Measurements from ENCODE around the gene SBK3. TPM values are rescaled to one million over a fixed set of nuclear protein-coding genes. Genes with fewer than 3 reads are reported as not detected.

The SBK3 gene
- total and polyA plus RNA-seq, 10 of the 15 experiments (the other 5 are each of a cell fraction or from before 2014, with no cell fraction given): not detected

DNA sequence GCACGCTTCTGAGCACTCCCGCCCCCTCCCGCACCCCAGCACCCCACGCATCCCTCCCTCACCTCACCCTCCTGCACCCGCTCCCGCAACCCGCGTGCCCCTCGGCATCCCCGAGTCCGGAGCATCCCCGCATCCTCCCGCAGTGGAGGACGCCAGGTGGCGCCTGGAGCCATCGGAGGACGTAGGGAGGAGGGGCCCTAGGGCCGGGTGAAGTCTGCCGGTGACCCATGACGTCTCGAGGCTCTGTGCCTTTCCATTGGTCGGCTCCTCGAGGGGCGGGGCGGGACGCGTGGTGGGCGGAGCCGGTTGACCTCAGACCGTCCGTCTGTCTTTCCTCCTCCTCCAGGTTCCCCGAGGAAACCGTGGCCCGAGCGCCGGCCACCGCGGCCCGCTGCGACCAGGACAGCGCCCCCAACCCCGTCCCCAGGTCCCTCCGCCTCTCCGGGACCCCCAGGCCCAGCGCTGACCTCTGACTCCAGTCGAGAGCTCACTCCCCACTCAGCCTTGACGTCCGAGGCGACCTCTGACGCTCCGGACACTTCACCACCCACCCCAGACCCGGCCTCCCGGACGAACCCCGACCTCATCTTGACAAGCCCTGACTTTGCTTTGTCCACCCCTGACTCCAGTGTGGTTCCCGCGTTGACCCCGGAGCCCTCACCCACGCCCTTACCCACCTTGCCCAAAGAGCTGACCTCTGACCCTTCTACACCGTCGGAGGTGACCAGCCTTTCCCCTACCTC lies 28.3 kb downstream of the SBK3 start (continued):
- TF ChIP-seq, protein P1, sequence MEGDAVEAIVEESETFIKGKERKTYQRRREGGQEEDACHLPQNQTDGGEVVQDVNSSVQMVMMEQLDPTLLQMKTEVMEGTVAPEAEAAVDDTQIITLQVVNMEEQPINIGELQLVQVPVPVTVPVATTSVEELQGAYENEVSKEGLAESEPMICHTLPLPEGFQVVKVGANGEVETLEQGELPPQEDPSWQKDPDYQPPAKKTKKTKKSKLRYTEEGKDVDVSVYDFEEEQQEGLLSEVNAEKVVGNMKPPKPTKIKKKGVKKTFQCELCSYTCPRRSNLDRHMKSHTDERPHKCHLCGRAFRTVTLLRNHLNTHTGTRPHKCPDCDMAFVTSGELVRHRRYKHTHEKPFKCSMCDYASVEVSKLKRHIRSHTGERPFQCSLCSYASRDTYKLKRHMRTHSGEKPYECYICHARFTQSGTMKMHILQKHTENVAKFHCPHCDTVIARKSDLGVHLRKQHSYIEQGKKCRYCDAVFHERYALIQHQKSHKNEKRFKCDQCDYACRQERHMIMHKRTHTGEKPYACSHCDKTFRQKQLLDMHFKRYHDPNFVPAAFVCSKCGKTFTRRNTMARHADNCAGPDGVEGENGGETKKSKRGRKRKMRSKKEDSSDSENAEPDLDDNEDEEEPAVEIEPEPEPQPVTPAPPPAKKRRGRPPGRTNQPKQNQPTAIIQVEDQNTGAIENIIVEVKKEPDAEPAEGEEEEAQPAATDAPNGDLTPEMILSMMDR (IDR thresholded peaks at IDR 0.05 in 2 of 3, conservative IDR thresholded peaks at IDR 0.05 in 1 of 3; ENCODE audit: control insufficient read depth in 2 of 3, extremely low read depth in 1 of 3, insufficient read depth in 1 of 3, low read depth in 3 of 3, low read length in 3 of 3): peak; percentile 80 to 97 (median 96); a peak in 5 of 6 replicates
- TF ChIP-seq SP1 (IDR thresholded peaks at IDR 0.05; ENCODE audit: low read depth, low read length): peak; percentile 92
- 0 out of 2 replicates have a peak, but pooled peaks have one; percentile 32 for TF ChIP-seq TCF12 (IDR thresholded peaks at IDR 0.05; ENCODE audit: low read depth, low read length)
- TF ChIP-seq, protein P2, sequence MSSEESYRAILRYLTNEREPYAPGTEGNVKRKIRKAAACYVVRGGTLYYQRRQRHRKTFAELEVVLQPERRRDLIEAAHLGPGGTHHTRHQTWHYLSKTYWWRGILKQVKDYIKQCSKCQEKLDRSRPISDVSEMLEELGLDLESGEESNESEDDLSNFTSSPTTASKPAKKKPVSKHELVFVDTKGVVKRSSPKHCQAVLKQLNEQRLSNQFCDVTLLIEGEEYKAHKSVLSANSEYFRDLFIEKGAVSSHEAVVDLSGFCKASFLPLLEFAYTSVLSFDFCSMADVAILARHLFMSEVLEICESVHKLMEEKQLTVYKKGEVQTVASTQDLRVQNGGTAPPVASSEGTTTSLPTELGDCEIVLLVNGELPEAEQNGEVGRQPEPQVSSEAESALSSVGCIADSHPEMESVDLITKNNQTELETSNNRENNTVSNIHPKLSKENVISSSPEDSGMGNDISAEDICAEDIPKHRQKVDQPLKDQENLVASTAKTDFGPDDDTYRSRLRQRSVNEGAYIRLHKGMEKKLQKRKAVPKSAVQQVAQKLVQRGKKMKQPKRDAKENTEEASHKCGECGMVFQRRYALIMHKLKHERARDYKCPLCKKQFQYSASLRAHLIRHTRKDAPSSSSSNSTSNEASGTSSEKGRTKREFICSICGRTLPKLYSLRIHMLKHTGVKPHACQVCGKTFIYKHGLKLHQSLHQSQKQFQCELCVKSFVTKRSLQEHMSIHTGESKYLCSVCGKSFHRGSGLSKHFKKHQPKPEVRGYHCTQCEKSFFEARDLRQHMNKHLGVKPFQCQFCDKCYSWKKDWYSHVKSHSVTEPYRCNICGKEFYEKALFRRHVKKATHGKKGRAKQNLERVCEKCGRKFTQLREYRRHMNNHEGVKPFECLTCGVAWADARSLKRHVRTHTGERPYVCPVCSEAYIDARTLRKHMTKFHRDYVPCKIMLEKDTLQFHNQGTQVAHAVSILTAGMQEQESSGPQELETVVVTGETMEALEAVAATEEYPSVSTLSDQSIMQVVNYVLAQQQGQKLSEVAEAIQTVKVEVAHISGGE (CRISPR knock-in tag; IDR thresholded peaks at IDR 0.05): no peak
- no peak for TF ChIP-seq SMARCA5 (IDR thresholded peaks at IDR 0.05)
- TF ChIP-seq CHD1 (IDR thresholded peaks at IDR 0.05; ENCODE audit: low read depth, low read length): no peak
- no peak for TF ChIP-seq HDAC2 (IDR thresholded peaks at IDR 0.05)
- TF ChIP-seq YY1 (IDR thresholded peaks at IDR 0.05; ENCODE audit: low read depth, low read length): peak; percentile 79
- peak; percentile 55; the same call in 1 of the 2 replicates for TF ChIP-seq IKZF1 (conservative IDR thresholded peaks at IDR 0.05)
- no peak for TF ChIP-seq WRNIP1 (IDR thresholded peaks at IDR 0.05; ENCODE audit: borderline replicate concordance, low read depth, low read length)
- TF ChIP-seq ZBED1 (IDR thresholded peaks at IDR 0.05; ENCODE audit: borderline replicate concordance): no peak
- TF ChIP-seq SKIL (IDR thresholded peaks at IDR 0.05; ENCODE audit: low read depth, poor library complexity, severe bottlenecking): no peak
- TF ChIP-seq CBFB (IDR thresholded peaks at IDR 0.05; ENCODE audit: low read depth): no peak
- TF ChIP-seq, protein P3, sequence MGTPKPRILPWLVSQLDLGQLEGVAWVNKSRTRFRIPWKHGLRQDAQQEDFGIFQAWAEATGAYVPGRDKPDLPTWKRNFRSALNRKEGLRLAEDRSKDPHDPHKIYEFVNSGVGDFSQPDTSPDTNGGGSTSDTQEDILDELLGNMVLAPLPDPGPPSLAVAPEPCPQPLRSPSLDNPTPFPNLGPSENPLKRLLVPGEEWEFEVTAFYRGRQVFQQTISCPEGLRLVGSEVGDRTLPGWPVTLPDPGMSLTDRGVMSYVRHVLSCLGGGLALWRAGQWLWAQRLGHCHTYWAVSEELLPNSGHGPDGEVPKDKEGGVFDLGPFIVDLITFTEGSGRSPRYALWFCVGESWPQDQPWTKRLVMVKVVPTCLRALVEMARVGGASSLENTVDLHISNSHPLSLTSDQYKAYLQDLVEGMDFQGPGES (IDR thresholded peaks at IDR 0.05): peak; percentile 66; the same call in 1 of the 2 replicates
- TF ChIP-seq TARDBP (IDR thresholded peaks at IDR 0.05; ENCODE audit: borderline replicate concordance): 0 out of 2 replicates have a peak, but pooled peaks have one; percentile 27
- TF ChIP-seq MYB (IDR thresholded peaks at IDR 0.05; ENCODE audit: borderline replicate concordance, low read depth, low read length): no peak
- TF ChIP-seq SREBF2 (IDR thresholded peaks at IDR 0.05; ENCODE audit: low read length): no peak
- peak; percentile 21 for TF ChIP-seq RUNX3 (IDR thresholded peaks at IDR 0.05; ENCODE audit: low read length)
- TF ChIP-seq BACH1 (IDR thresholded peaks at IDR 0.05; ENCODE audit: borderline replicate concordance): no peak
- TF ChIP-seq SMC3 (IDR thresholded peaks at IDR 0.05; ENCODE audit: borderline replicate concordance, low read length): peak; percentile 100
- TF ChIP-seq HDAC6 (IDR thresholded peaks at IDR 0.05; ENCODE audit: unreplicated experiment): no peak
- TF ChIP-seq BHLHE40 (IDR thresholded peaks at IDR 0.05; ENCODE audit: borderline replicate concordance in 1 of 2, low read depth in 2 of 2, low read length in 1 of 2): peak; percentile 83 to 88
- TF ChIP-seq EP300 (IDR thresholded peaks at IDR 0.05; ENCODE audit: borderline replicate concordance in 1 of 2, control insufficient read depth in 1 of 2, low read depth in 2 of 2, low read length in 2 of 2): peak in 1 of 2 experiments; percentile 16; a peak in 1 of 4 replicates
